HepG2 (cell line): ENCODE measurements around the gene PPP2R5C. TPM values are rescaled to one million over a fixed set of nuclear protein-coding genes. Genes with fewer than 3 reads are reported as not detected.
A peak's percentile ranks its signal among the peaks of the same experiment; 100 is the strongest.

Experiments used
- FOXP1 ChIP-seq, 2 experiments: fragments of 450-650 bp in 1 of 2; IDR thresholded peaks; 2 replicates each; pipeline ENCODE4 v1.6.1; 2017 to 2018; ENCODE audit warnings: antibody characterized with exemption in 1 of 2
- IRF9 ChIP-seq: sonication (generic); formaldehyde crosslinking; IDR thresholded peaks from 2 replicates; pipeline ENCODE4 v1.8.0; 2022; ENCODE audit warnings: missing genetic modification reagents, mild to moderate bottlenecking, borderline replicate concordance
- LRRFIP1 ChIP-seq: sonication (generic); formaldehyde crosslinking; conservative IDR thresholded peaks from 2 replicates; pipeline ENCODE4 v1.4.0; 2020; ENCODE audit warnings: missing genetic modification reagents
- NFE2L2 ChIP-seq: fragments of 150-350 bp; IDR thresholded peaks from 2 replicates; pipeline ENCODE4 v1.6.1; 2014; ENCODE audit warnings: low read length
- NR3C1 ChIP-seq: sonication (generic); formaldehyde crosslinking; IDR thresholded peaks from 2 replicates; pipeline ENCODE4 v1.4.0; 2020; ENCODE audit warnings: missing genetic modification reagents
- POLR2G ChIP-seq: fragments of 200-400 bp; formaldehyde crosslinking; IDR thresholded peaks from 2 replicates; pipeline ENCODE4 v1.6.1; 2018; ENCODE audit warnings: mild to moderate bottlenecking, low read depth, low read length, moderate library complexity
- PRDM15 ChIP-seq: sonication (generic); formaldehyde crosslinking; IDR thresholded peaks from 2 replicates; pipeline ENCODE4 v1.4.0; 2020; ENCODE audit warnings: missing genetic modification reagents
- RFX3 ChIP-seq: IDR thresholded peaks from 2 replicates; pipeline ENCODE4 v1.6.1; 2016; ENCODE audit warnings: missing biosample characterization, missing genetic modification reagents
- ZBTB40 ChIP-seq, 2 experiments: fragments of 450-650 bp in 1 of 2; sonication (generic) in 1 of 2; formaldehyde crosslinking in 1 of 2; IDR thresholded peaks; 2 replicates each; pipeline versions ENCODE4 v1.6.1 to v1.8.0; 2016 to 2022; ENCODE audit warnings: antibody characterized with exemption in 1 of 2, mild to moderate bottlenecking in 1 of 2, missing genetic modification reagents in 1 of 2
- ZNF331 ChIP-seq: sonication (generic); formaldehyde crosslinking; IDR thresholded peaks from 2 replicates; pipeline ENCODE4 v1.4.0; 2020; ENCODE audit warnings: missing genetic modification reagents
- ZNF598 ChIP-seq: sonication (generic); formaldehyde crosslinking; IDR thresholded peaks from 2 replicates; pipeline ENCODE4 v1.5.1; 2020; ENCODE audit warnings: mild to moderate bottlenecking, missing genetic modification reagents, borderline replicate concordance
- polyA plus RNA-seq, 8 experiments: library from polyadenylated mRNA; depleted of rRNA in 3 of 8; stranded (reverse) in 7 of 8; unstranded in 1 of 8; fragments of >200 nt; fragmentation: Illumina TruSeq in 4 of 8; extraction: Trizol in 4 of 8; gene quantifications; 2 replicates each; pipeline versions ENCODE4 v1.2.1 to v1.2.3, GENCODE V29; 2011 to 2016; ENCODE audit warnings: low read depth in 4 of 8, missing spikeins in 1 of 8, mixed read lengths in 1 of 8; ENCODE audit not compliant: insufficient read depth in 1 of 8
- total RNA-seq, 5 experiments: library from RNA; depleted of rRNA; stranded (reverse); fragments of >200 nt; fragmentation: Illumina TruSeq; extraction: Trizol; gene quantifications; 2 replicates each; pipeline ENCODE4 v1.2.3, GENCODE V29; 2016; ENCODE audit warnings: low read depth in 1 of 5

PPP2R5C gene
- total and polyA plus RNA-seq, 2 of the 13 experiments (the other 11 are each of a cell fraction or from before 2014, with no cell fraction given), result 74.3 to 78.5 TPM

- TF ChIP-seq ZBTB40 (IDR thresholded peaks at IDR 0.05) (no peak), ZBTB40 (CRISPR knock-in tag; IDR thresholded peaks at IDR 0.05) (peak; percentile 37; the same call in 1 of the 2 replicates), RFX3 (CRISPR knock-in tag) (no peak), POLR2G (peak; percentile 52), LRRFIP1 (CRISPR knock-in tag) (no peak), PRDM15 (CRISPR knock-in tag) (no peak), ZNF331 (CRISPR knock-in tag) (peak; percentile 49; the same call in 1 of the 2 replicates), IRF9 (peak; percentile 22; the same call in 1 of the 2 replicates), ZNF598 (CRISPR knock-in tag) (no peak), NR3C1 (CRISPR knock-in tag) (no peak), FOXP1 (IDR thresholded peaks at IDR 0.05) (no peak), FOXP1 (CRISPR knock-in tag; IDR thresholded peaks at IDR 0.05) (peak; percentile 52), NFE2L2 (no peak)
Measured at GRCh38 chr14:101731187-101732080, 30.1 kb upstream of the PPP2R5C start (continued).
